OCI-LY7 (cell line): Measurements from ENCODE around the gene JAKMIP2. TPM values are rescaled to one million over a fixed set of nuclear protein-coding genes. Genes with fewer than 3 reads are reported as not detected.

Experiments used
- BruUV-seq: library from RNA; stranded (reverse); fragments of 400-500 nt; replicated peaks from 2 replicates; lab custom pipeline; 2021; lab: Mats Ljungman, UMichigan
- CTCF ChIA-PET: fragments of 300-600 bp; sonication (Branson Sonifier 250); formaldehyde crosslinking; loops from one replicate; lab custom pipeline; 2022; ENCODE audit warnings: antibody characterized with exemption; ENCODE audit not compliant: unreplicated experiment; lab: Charles Lee
- POLR2A ChIA-PET: fragments of 300-600 bp; sonication (Branson Sonifier 250); formaldehyde crosslinking; loops from one replicate; lab custom pipeline; 2022; ENCODE audit warnings: antibody characterized with exemption; lab: Charles Lee
- DNase-seq: peaks from one replicate; pipeline ENCODE4 v3.0.0-alpha.2; 2015; ENCODE audit warnings: low spot score
- H2AFZ ChIP-seq: fragments of 200-600 bp; sonication (generic), shearing (Covaris generic); 2 replicates; pipeline ENCODE4 v1.6.1; 2014; ENCODE audit warnings: mild to moderate bottlenecking, antibody characterized with exemption, low read length, moderate library complexity
- H3K27ac ChIP-seq: fragments of 200-600 bp; sonication (generic); 2 replicates; pipeline ENCODE4 v1.5.1; 2014; ENCODE audit warnings: mixed run types, low read depth, mild to moderate bottlenecking, moderate library complexity, low read length, inconsistent platforms; ENCODE audit not compliant: poor library complexity, severe bottlenecking
- H3K36me3 ChIP-seq: fragments of 200-600 bp; sonication (generic); 2 replicates; pipeline ENCODE4 v1.6.1; 2014; ENCODE audit warnings: mild to moderate bottlenecking, antibody characterized with exemption, low read length, moderate library complexity, mixed read lengths; ENCODE audit not compliant: insufficient read depth
- H3K4me1 ChIP-seq: fragments of 200-600 bp; sonication (generic); 2 replicates; pipeline ENCODE4 v1.5.1; 2014; ENCODE audit warnings: mild to moderate bottlenecking, low read length; ENCODE audit not compliant: insufficient read depth, poor library complexity, severe bottlenecking
- H3K4me2 ChIP-seq: fragments of 200-600 bp; sonication (generic); 2 replicates; pipeline ENCODE4 v1.6.1; 2014; ENCODE audit warnings: mild to moderate bottlenecking, low read length
- H3K4me3 ChIP-seq: fragments of 200-600 bp; sonication (generic); 2 replicates; pipeline ENCODE4 v1.5.1; 2014; ENCODE audit warnings: mild to moderate bottlenecking, low read depth, low read length; ENCODE audit not compliant: poor library complexity, severe bottlenecking
- H3K79me2 ChIP-seq: fragments of 200-600 bp; sonication (generic); 2 replicates; pipeline ENCODE4 v1.6.1; 2016; ENCODE audit warnings: low read depth, mild to moderate bottlenecking, low read length, moderate library complexity, mixed read lengths; ENCODE audit not compliant: insufficient read depth
- H3K9me2 ChIP-seq: fragments of 200-600 bp; sonication (generic); 2 replicates; pipeline ENCODE4 v1.6.1; 2016; ENCODE audit warnings: mild to moderate bottlenecking, low read length, mixed read lengths; ENCODE audit not compliant: insufficient read depth
- H3K9me3 ChIP-seq: fragments of 200-600 bp; sonication (generic); 2 replicates; pipeline ENCODE4 v1.6.1; 2014; ENCODE audit warnings: mild to moderate bottlenecking, mixed run types, low read length, mixed read lengths
- H4K20me1 ChIP-seq: fragments of 200-600 bp; sonication (generic); 2 replicates; pipeline ENCODE4 v1.6.1; 2014; ENCODE audit warnings: mild to moderate bottlenecking, antibody characterized with exemption, low read length, moderate library complexity, mixed read lengths; ENCODE audit not compliant: insufficient read depth
- CTCF ChIP-seq: fragments of 200-600 bp; sonication (generic); conservative IDR thresholded peaks from 2 replicates; pipeline ENCODE4 v1.5.1; 2014; ENCODE audit warnings: mild to moderate bottlenecking, antibody characterized with exemption, low read length, moderate library complexity, mixed read lengths
- EZH2phosphoT487 ChIP-seq: fragments of 200-600 bp; sonication (generic); IDR thresholded peaks from 2 replicates; pipeline ENCODE4 v1.6.1; 2018; ENCODE audit warnings: low read depth, borderline replicate concordance, mild to moderate bottlenecking, mixed run types, antibody characterized with exemption, low read length, moderate library complexity, mixed read lengths
- intact Hi-C: fragments of 100-400 bp; cut with micrococcal nuclease; formaldehyde crosslinking; loops from one replicate; pipeline ENCODE4 v1.10.0; 2022; ENCODE audit not compliant: unreplicated experiment
- total RNA-seq, 2 experiments: library from RNA; depleted of rRNA in 1 of 2; stranded (reverse); fragments of >200 nt in 1 of 2; shearing (Covaris generic) in 1 of 2; gene quantifications; 2 replicates each; pipeline ENCODE4 v1.2.3, GENCODE V29; 2014 to 2022

The JAKMIP2 gene
- total RNA-seq, 2 experiments from 2014 or later = 4.0 to 14.5 TPM

DNA sequence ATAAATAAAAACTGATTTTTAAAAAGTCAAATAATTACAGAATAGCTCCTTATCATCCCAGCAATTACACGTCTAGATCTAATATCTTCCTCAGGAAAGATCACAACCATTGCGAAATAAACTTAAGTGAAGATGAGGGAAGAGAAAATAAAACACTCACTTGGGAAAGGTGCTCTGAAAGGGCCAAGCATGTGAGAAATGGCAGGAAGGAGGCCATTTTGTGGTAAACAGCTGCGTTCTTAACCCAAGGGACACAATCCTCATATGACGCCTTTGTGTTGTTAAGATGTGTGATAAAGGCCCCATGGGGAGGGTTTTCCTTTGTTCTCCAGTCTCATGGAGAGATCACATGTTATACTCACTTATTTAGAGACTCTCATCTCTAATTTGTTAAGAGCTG lies 32.5 kb downstream of the JAKMIP2 start:
- Histone ChIP-seq H3K9me3 (no peaks in the 10 kb centered on the region), H3K79me2 (no peaks in the 10 kb centered on the region), H4K20me1 (no peaks in the 10 kb centered on the region), H3K9me2 (no peaks in the 10 kb centered on the region), H3K36me3 (no peaks in the 10 kb centered on the region), H3K4me1 (no peaks in the 10 kb centered on the region), H2AFZ (no peak overlapping the region), H3K27ac (no peak overlapping the region), H3K4me2 (no peak overlapping the region), H3K4me3 (no peak overlapping the region)
- ChIA-PET CTCF (no interaction called here), POLR2A (interaction anchor here (0.7 kb wide), 1 partner anchor 61 kb away, joined by 3 read pairs; no protein-coding TSS in a partner anchor)
- no TSS peak for BruUV-seq
- no peak for DNase-seq
- intact Hi-C loops = no loop called here
- no peak for TF ChIP-seq CTCF

DNA sequence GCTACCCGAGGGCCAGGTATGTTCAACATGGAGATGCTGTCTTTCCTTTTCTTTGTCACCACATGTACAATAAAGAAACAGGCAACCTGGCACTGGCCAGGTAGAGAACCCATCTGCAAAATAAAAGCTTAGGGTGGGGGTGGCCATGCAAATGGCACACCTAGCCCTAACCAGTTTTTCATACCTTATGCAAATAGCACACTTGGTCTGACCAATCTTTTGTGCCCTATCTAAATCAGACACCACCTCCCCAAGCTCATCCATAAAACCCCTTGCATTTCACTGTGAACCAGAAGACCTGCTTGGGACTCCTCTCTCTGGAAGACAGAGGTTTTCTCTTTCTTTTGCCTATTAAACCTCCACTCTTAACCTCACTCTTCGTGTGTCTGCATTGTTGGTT lies 33.9 kb downstream of the JAKMIP2 start:
- Histone ChIP-seq H3K4me3 (no peak overlapping the region), H3K4me1 (no peaks in the 10 kb centered on the region), H4K20me1 (no peaks in the 10 kb centered on the region), H3K9me3 (no peaks in the 10 kb centered on the region), H2AFZ (no peak overlapping the region), H3K36me3 (no peaks in the 10 kb centered on the region), H3K9me2 (no peaks in the 10 kb centered on the region), H3K79me2 (no peaks in the 10 kb centered on the region), H3K4me2 (no peak overlapping the region), H3K27ac (no peak overlapping the region)
- no TSS peak for BruUV-seq
- POLR2A ChIA-PET = interaction anchor here (0.6 to 2.0 kb wide), 7 partner anchors 9 to 1360 kb away, joined by 3 to 6 read pairs (median 4); partner anchors contain the start of gene JAKMIP2
- no peak for DNase-seq
- TF ChIP-seq EZH2phosphoT487 = no peak
- CTCF ChIA-PET = no interaction called here
- intact Hi-C loops = no loop called here

GRCh38 chr5:147746986-147747385 lies 35.5 kb downstream of the JAKMIP2 start:
- Histone ChIP-seq H3K4me3 (no peak overlapping the region), H3K9me2 (no peaks in the 10 kb centered on the region), H3K79me2 (no peaks in the 10 kb centered on the region), H2AFZ (no peak overlapping the region), H4K20me1 (no peaks in the 10 kb centered on the region), H3K9me3 (no peaks in the 10 kb centered on the region), H3K4me1 (no peaks in the 10 kb centered on the region), H3K36me3 (no peaks in the 10 kb centered on the region), H3K27ac (no peak overlapping the region), H3K4me2 (no peak overlapping the region)
- intact Hi-C loops = no loop called here
- TF ChIP-seq EZH2phosphoT487 (no peak), CTCF (no peak)
- no TSS peak for BruUV-seq
- CTCF ChIA-PET = no interaction called here
- POLR2A ChIA-PET = interaction anchor here (0.5 to 2.0 kb wide), 6 partner anchors 9 to 867 kb away, joined by 3 to 6 read pairs (median 4); no protein-coding TSS in a partner anchor
- DNase-seq = no peak
